HG03354 (cell line): ENCODE measurements around the gene IL27RA.
"Not testable (repeated sequence)": the region's sequence is repeated elsewhere in the genome, so short reads cannot be mapped to it uniquely, and the experiment has no call there.

Experiments
- ATAC-seq: cut with Tn5 transposase; IDR thresholded peaks from one replicate; pipeline ENCODE4 v1.9.1; 2021; ENCODE audit warnings: mild to moderate bottlenecking; ENCODE audit not compliant: unreplicated experiment, poor library complexity, severe bottlenecking

IL27RA gene

GRCh38 chr19:13997631-13997962 is 34.0 kb upstream of the IL27RA start:
- no peak for ATAC-seq

GRCh38 chr19:13998426-13998825 is 33.1 kb upstream of the IL27RA start:
- no peak for ATAC-seq

- no peak for ATAC-seq
These were observed 32.5 kb upstream of the IL27RA start for GRCh38 chr19:13999085-13999484.

- ATAC-seq = no peak
These were observed 30.7 kb upstream of the IL27RA start for GRCh38 chr19:14000691-14001375.

- ATAC-seq = no peak
These were observed 28.9 kb upstream of the IL27RA start for GRCh38 chr19:14002571-14003250.

- ATAC-seq = no peak
These were observed 28.1 kb upstream of the IL27RA start for GRCh38 chr19:14003251-14004055.

- no peak for ATAC-seq
These were observed 26.8 kb upstream of the IL27RA start for GRCh38 chr19:14004619-14005348.

GRCh38 chr19:14005349-14006084 is 26.0 kb upstream of the IL27RA start:
- ATAC-seq = peak; percentile 32

- peak; percentile 74 for ATAC-seq
These were observed 25.3 kb upstream of the IL27RA start, which contains the start of gene RFX1 for GRCh38 chr19:14006085-14006765. Gene RFX1 (minus strand): TSS chr19:14006320. CDS start chr19:13993843, 12,477 bp downstream.

- ATAC-seq = peak; percentile 35
These were observed 24.6 kb upstream of the IL27RA start for GRCh38 chr19:14006766-14007562.

- ATAC-seq = no peak
These were observed 19.1 kb upstream of the IL27RA start for GRCh38 chr19:14012378-14012915.

GRCh38 chr19:14015524-14016035 is 16.0 kb upstream of the IL27RA start:
- peak; percentile 65 for ATAC-seq

- no peak for ATAC-seq
These were observed 12.5 kb upstream of the IL27RA start for GRCh38 chr19:14019100-14019499.

- ATAC-seq = not testable (repeated sequence)
These were observed 11.8 kb upstream of the IL27RA start for GRCh38 chr19:14019739-14020138.

- ATAC-seq = no peak
These were observed 10.1 kb upstream of the IL27RA start for GRCh38 chr19:14021474-14021873.

- ATAC-seq = no peak
These were observed 9.1 kb upstream of the IL27RA start for GRCh38 chr19:14022469-14022868.

GRCh38 chr19:14023404-14024235 is 7.9 kb upstream of the IL27RA start:
- no peak for ATAC-seq
